CD4-positive, CD25-positive, alpha-beta regulatory T cell (primary cell): ENCODE measurements around the gene PPP1R14B. TPM values are rescaled to one million over a fixed set of nuclear protein-coding genes. Genes with fewer than 3 reads are reported as not detected.

ENCODE experiments used
- ATAC-seq, 2 donors: fragments of 150-1000 bp; cut with Tn5 transposase; one replicate each; pipeline ENCODE4 v1.10.0; 2021; ENCODE audit warnings: low read depth in 2 of 2, moderate number of reproducible peaks in 2 of 2, moderate library complexity in 1 of 2
- DNase-seq, 3 donors: peaks; one replicate each; pipeline versions ENCODE4 v3.0.0 to v3.0.0-alpha.2; 2012 to 2022; ENCODE audit warnings: mixed read lengths in 1 of 3
- H3K27ac ChIP-seq: one replicate; pipeline ENCODE4 v1.7.0; 2013; ENCODE audit warnings: mild to moderate bottlenecking, low read length; ENCODE audit not compliant: insufficient read depth, poor library complexity, severe bottlenecking
- H3K27me3 ChIP-seq: one replicate; pipeline ENCODE4 v1.7.0; 2013; ENCODE audit warnings: low read length; ENCODE audit not compliant: control insufficient read depth, insufficient read depth
- H3K36me3 ChIP-seq: one replicate; pipeline ENCODE4 v1.7.0; 2013; ENCODE audit warnings: mild to moderate bottlenecking, low read length, moderate library complexity; ENCODE audit not compliant: control insufficient read depth, insufficient read depth
- H3K4me1 ChIP-seq: 2 replicates; pipeline ENCODE4 v1.7.0; 2013; ENCODE audit warnings: mild to moderate bottlenecking, low read length; ENCODE audit not compliant: insufficient read depth, control insufficient read depth, poor library complexity, severe bottlenecking
- H3K4me3 ChIP-seq: one replicate; pipeline ENCODE4 v1.7.0; 2013; ENCODE audit warnings: low read depth, mild to moderate bottlenecking, low read length, moderate library complexity
- H3K9me3 ChIP-seq, 2 experiments: 1 replicate in 1 of 2; 2 replicates in 1 of 2; pipeline ENCODE4 v1.7.0; 2013; ENCODE audit warnings: low read length in 2 of 2, mild to moderate bottlenecking in 1 of 2, moderate library complexity in 1 of 2; ENCODE audit not compliant: control insufficient read depth in 2 of 2
- H3K27ac Mint-ChIP-seq, 3 donors: one replicate each; pipeline ENCODE4 v1.8.0; 2020 to 2022; ENCODE audit warnings: mild to moderate bottlenecking in 3 of 3, mixed read lengths in 3 of 3, moderate library complexity in 2 of 3
- H3K27me3 Mint-ChIP-seq: one replicate; pipeline ENCODE4 v1.8.0; 2022; ENCODE audit warnings: mild to moderate bottlenecking, mixed read lengths
- H3K36me3 Mint-ChIP-seq: one replicate; pipeline ENCODE4 v1.8.0; 2020; ENCODE audit warnings: mixed read lengths
- H3K4me1 Mint-ChIP-seq, 4 donors: one replicate each; pipeline ENCODE4 v1.8.0; 2020 to 2022; ENCODE audit warnings: mixed read lengths in 4 of 4, mild to moderate bottlenecking in 1 of 4
- H3K4me3 Mint-ChIP-seq, 4 donors: one replicate each; pipeline ENCODE4 v1.8.0; 2020 to 2022; ENCODE audit warnings: mild to moderate bottlenecking in 4 of 4, mixed read lengths in 4 of 4, moderate library complexity in 3 of 4
- H3K9me3 Mint-ChIP-seq, 7 donors: one replicate each; pipeline ENCODE4 v1.8.0; 2020 to 2022; ENCODE audit warnings: mixed read lengths in 7 of 7, mild to moderate bottlenecking in 3 of 7, moderate library complexity in 2 of 7
- polyA plus RNA-seq, 4 donors: library from polyadenylated mRNA; unstranded; fragments of 300-500 nt; fragmentation: Illumina TruSeq; gene quantifications; one replicate each; pipeline ENCODE4 v1.2.3, GENCODE V29; 2021
- total RNA-seq: library from RNA; stranded (reverse); gene quantifications from one replicate; pipeline ENCODE4 v1.2.3, GENCODE V29; 2022

The PPP1R14B gene
- total and polyA plus RNA-seq, 5 donors from 2014 or later = 22.4 to 37.6 (median 26.2) TPM

GRCh38 chr11:64290352-64291261 lies 43.9 kb upstream of the PPP1R14B start:
- no peak for DNase-seq

GRCh38 chr11:64289002-64289564 lies 42.3 kb upstream of the PPP1R14B start:
- no peaks in the 10 kb centered on the region for H3K36me3 Mint-ChIP-seq
- DNase-seq = no peak

More at GRCh38 chr11:64290352-64291261, 43.9 kb upstream of the PPP1R14B start:
- no peaks in the 10 kb centered on the region for H3K36me3 ChIP-seq
- H3K9me3 Mint-ChIP-seq = no peaks in the 10 kb centered on the region
- H3K4me3 ChIP-seq = no peak overlapping the region
- peaks cover 10% of the 10 kb centered on the region for H3K27me3 ChIP-seq
- no peaks in the 10 kb centered on the region for H3K9me3 ChIP-seq
- no peak for ATAC-seq
- peaks cover 0 to 16% (median 10%) of the 10 kb centered on the region in 4 donors for H3K4me1 Mint-ChIP-seq
- peak overlapping the region; percentile 44 to 80 (median 62) for H3K4me3 Mint-ChIP-seq
- H3K27ac ChIP-seq = no peak overlapping the region
- no peaks in the 10 kb centered on the region for H3K36me3 Mint-ChIP-seq
- peak overlapping the region in 1 of 3 donors; percentile 38 for H3K27ac Mint-ChIP-seq
- H3K27me3 Mint-ChIP-seq = peaks cover 49% of the 10 kb centered on the region
- peaks cover 23% of the 10 kb centered on the region for H3K4me1 ChIP-seq

GRCh38 chr11:64288353-64288750 lies 41.6 kb upstream of the PPP1R14B start:
- Histone ChIP-seq H3K27ac (no peak overlapping the region), H3K36me3 (no peaks in the 10 kb centered on the region), H3K27me3 (peaks cover 3% of the 10 kb centered on the region), H3K9me3 (no peaks in the 10 kb centered on the region), H3K4me1 (peaks cover 34% of the 10 kb centered on the region), H3K4me3 (no peak overlapping the region)
- no peaks in the 10 kb centered on the region for H3K9me3 Mint-ChIP-seq
- H3K4me1 Mint-ChIP-seq = peaks cover 0 to 24% (median 12%) of the 10 kb centered on the region in 4 donors
- peaks cover 28% of the 10 kb centered on the region for H3K27me3 Mint-ChIP-seq
- no peak overlapping the region for H3K27ac Mint-ChIP-seq
- H3K36me3 Mint-ChIP-seq = no peaks in the 10 kb centered on the region
- no peak for DNase-seq
- H3K4me3 Mint-ChIP-seq = no peak overlapping the region
- no peak for ATAC-seq

More at GRCh38 chr11:64289002-64289564, 42.3 kb upstream of the PPP1R14B start:
- H3K9me3 ChIP-seq = no peaks in the 10 kb centered on the region
- H3K36me3 ChIP-seq = no peaks in the 10 kb centered on the region
- H3K27ac ChIP-seq = no peak overlapping the region
- Mint-ChIP-seq H3K27ac (peak overlapping the region in 1 of 3 donors; percentile 52), H3K9me3 (no peaks in the 10 kb centered on the region), H3K4me1 (peaks cover 0 to 18% (median 10%) of the 10 kb centered on the region in 4 donors), H3K27me3 (peaks cover 36% of the 10 kb centered on the region), H3K4me3 (peak overlapping the region in 2 of 4 donors; percentile 40 to 44)
- H3K4me3 ChIP-seq = no peak overlapping the region
- peaks cover 5% of the 10 kb centered on the region for H3K27me3 ChIP-seq
- H3K4me1 ChIP-seq = peaks cover 27% of the 10 kb centered on the region
- no peak for ATAC-seq

- Histone ChIP-seq H3K27me3 (no peaks in the 10 kb centered on the region), H3K4me1 (peaks cover 36% of the 10 kb centered on the region), H3K27ac (no peak overlapping the region), H3K9me3 (no peaks in the 10 kb centered on the region), H3K4me3 (no peak overlapping the region), H3K36me3 (no peaks in the 10 kb centered on the region)
- Mint-ChIP-seq H3K36me3 (no peaks in the 10 kb centered on the region), H3K27me3 (peaks cover 23% of the 10 kb centered on the region), H3K4me1 (peaks cover 0 to 28% (median 12%) of the 10 kb centered on the region in 4 donors), H3K4me3 (peak overlapping the region in 3 of 4 donors; percentile 29 to 87 (median 72)), H3K9me3 (no peaks in the 10 kb centered on the region), H3K27ac (no peak overlapping the region)
- DNase-seq (no peak), ATAC-seq (no peak)
Measured at GRCh38 chr11:64287676-64288352, 41.1 kb upstream of the PPP1R14B start.

GRCh38 chr11:64286801-64287159 lies 40.0 kb upstream of the PPP1R14B start:
- no peaks in the 10 kb centered on the region for H3K36me3 ChIP-seq
- peak overlapping the region; percentile 56 to 88 (median 86) for H3K27ac Mint-ChIP-seq
- no peak for ATAC-seq
- H3K4me1 Mint-ChIP-seq = peaks cover 0 to 32% (median 12%) of the 10 kb centered on the region in 4 donors
- no peaks in the 10 kb centered on the region for H3K27me3 ChIP-seq
- peak overlapping the region; percentile 80 to 95 (median 87) for H3K4me3 Mint-ChIP-seq
- no peak for DNase-seq
- no peaks in the 10 kb centered on the region for H3K9me3 ChIP-seq
- no peaks in the 10 kb centered on the region for H3K36me3 Mint-ChIP-seq
- no peak overlapping the region for H3K27ac ChIP-seq
- no peak overlapping the region for H3K4me3 ChIP-seq
- H3K27me3 Mint-ChIP-seq = peaks cover 19% of the 10 kb centered on the region
- H3K4me1 ChIP-seq = peaks cover 26% of the 10 kb centered on the region
- H3K9me3 Mint-ChIP-seq = no peaks in the 10 kb centered on the region

- peaks cover 19% of the 10 kb centered on the region for H3K27me3 Mint-ChIP-seq
- Histone ChIP-seq H3K27me3 (no peaks in the 10 kb centered on the region), H3K9me3 (no peaks in the 10 kb centered on the region), H3K27ac (peak overlapping the region; percentile 100), H3K36me3 (no peaks in the 10 kb centered on the region), H3K4me3 (no peak overlapping the region), H3K4me1 (peaks cover 21% of the 10 kb centered on the region)
- H3K36me3 Mint-ChIP-seq = peaks cover 5% of the 10 kb centered on the region
- H3K4me1 Mint-ChIP-seq = peaks cover 0 to 33% (median 14%) of the 10 kb centered on the region in 4 donors
- no peaks in the 10 kb centered on the region for H3K9me3 Mint-ChIP-seq
- H3K4me3 Mint-ChIP-seq = peak overlapping the region; percentile 80 to 95 (median 90)
- peak overlapping the region in 2 of 3 donors; percentile 86 to 88 for H3K27ac Mint-ChIP-seq
- ATAC-seq = no peak
- peak in 2 of 3 donors; percentile 30 to 60 for DNase-seq
Measured at GRCh38 chr11:64285885-64286800, 39.4 kb upstream of the PPP1R14B start.
